CD14-positive monocyte (primary cell): ENCODE measurements around the gene GPR17. TPM values are rescaled to one million over a fixed set of nuclear protein-coding genes. Genes with fewer than 3 reads are reported as not detected.
A peak's percentile ranks its signal among the peaks of the same experiment; 100 is the strongest.

ENCODE experiments used
- DNase-seq, 3 donors: peaks; one replicate each; pipeline ENCODE4 v3.0.0-alpha.2; 2011 to 2022
- H2AFZ ChIP-seq: 2 replicates; pipeline ENCODE4 v1.6.0; 2012; ENCODE audit warnings: mild to moderate bottlenecking, low read depth, low read length, inconsistent platforms; ENCODE audit not compliant: insufficient read depth, poor library complexity, severe bottlenecking
- H3K27ac ChIP-seq, 2 donors: 1 replicate in 1 of 2; 2 replicates in 1 of 2; pipeline ENCODE4 v1.5.1; 2012 to 2013; ENCODE audit warnings: low read length in 2 of 2, control low read depth in 1 of 2, inconsistent platforms in 1 of 2, low read depth in 1 of 2, mild to moderate bottlenecking in 1 of 2
- H3K27me3 ChIP-seq, 2 donors: one replicate each; pipeline versions ENCODE4 v1.6.0 to v1.6.1; 2011 to 2013; ENCODE audit warnings: low read length in 2 of 2; ENCODE audit not compliant: control insufficient read depth in 2 of 2, insufficient read depth in 2 of 2
- H3K36me3 ChIP-seq, 2 donors: replicated peaks in 1 of 2; 1 replicate in 1 of 2; 2 replicates in 1 of 2; pipeline versions ENCODE4 v1.5.1 to v1.6.1; 2012 to 2013; ENCODE audit warnings: low read length in 2 of 2, control low read depth in 1 of 2, inconsistent platforms in 1 of 2, mild to moderate bottlenecking in 1 of 2; ENCODE audit not compliant: insufficient read depth in 2 of 2, control insufficient read depth in 1 of 2
- H3K4me1 ChIP-seq, 2 donors: 1 replicate in 1 of 2; 2 replicates in 1 of 2; pipeline versions ENCODE4 v1.5.1 to v1.6.1; 2012 to 2013; ENCODE audit warnings: low read length in 2 of 2, control low read depth in 1 of 2, inconsistent platforms in 1 of 2, mild to moderate bottlenecking in 1 of 2, moderate library complexity in 1 of 2; ENCODE audit not compliant: insufficient read depth in 2 of 2, control insufficient read depth in 1 of 2
- H3K4me2 ChIP-seq: replicated peaks from 2 replicates; pipeline ENCODE3; 2012; ENCODE audit warnings: low read length, moderate library complexity, mild to moderate bottlenecking; ENCODE audit not compliant: poor library complexity, severe bottlenecking; ENCODE audit errors: extremely low read depth
- H3K4me3 ChIP-seq, 3 experiments: fragments of 200-600 bp in 1 of 3; sonication (generic) in 1 of 3; replicated peaks in 1 of 3; 1 replicate in 2 of 3; 2 replicates in 1 of 3; pipeline ENCODE4 v1.5.1; 2011 to 2013; ENCODE audit warnings: low read length in 3 of 3, mild to moderate bottlenecking in 3 of 3, control low read depth in 2 of 3, low read depth in 2 of 3, inconsistent platforms in 1 of 3, moderate library complexity in 1 of 3
- H3K79me2 ChIP-seq: 2 replicates; pipeline ENCODE4 v1.6.0; 2012; ENCODE audit warnings: mild to moderate bottlenecking, control low read depth, inconsistent platforms, low read length, moderate library complexity; ENCODE audit not compliant: insufficient read depth
- H3K9ac ChIP-seq: 2 replicates; pipeline ENCODE4 v1.6.0; 2017; ENCODE audit warnings: low read length, mild to moderate bottlenecking; ENCODE audit not compliant: insufficient read depth, poor library complexity, severe bottlenecking
- H3K9me3 ChIP-seq, 2 donors: replicated peaks in 1 of 2; 1 replicate in 1 of 2; 2 replicates in 1 of 2; pipeline versions ENCODE4 v1.5.1 to v1.6.1; 2012 to 2013; ENCODE audit warnings: low read length in 2 of 2, control low read depth in 1 of 2; ENCODE audit not compliant: control insufficient read depth in 1 of 2, insufficient read depth in 1 of 2
- H4K20me1 ChIP-seq: 2 replicates; pipeline ENCODE4 v1.6.0; 2012; ENCODE audit warnings: mild to moderate bottlenecking, low read length, control low read depth, moderate library complexity; ENCODE audit not compliant: insufficient read depth
- H3K27ac Mint-ChIP-seq, 7 donors: one replicate each; pipeline ENCODE4 v1.8.0; 2020; ENCODE audit warnings: mild to moderate bottlenecking in 7 of 7, mixed read lengths in 7 of 7, moderate library complexity in 6 of 7, inconsistent platforms in 2 of 7
- H3K27me3 Mint-ChIP-seq, 3 donors: one replicate each; pipeline ENCODE4 v1.8.0; 2021 to 2022; ENCODE audit warnings: low read depth in 3 of 3, mild to moderate bottlenecking in 3 of 3, mixed read lengths in 3 of 3, moderate library complexity in 3 of 3, inconsistent platforms in 1 of 3
- H3K36me3 Mint-ChIP-seq, 2 donors: one replicate each; pipeline ENCODE4 v1.8.0; 2020; ENCODE audit warnings: mixed read lengths in 2 of 2, inconsistent platforms in 1 of 2, mild to moderate bottlenecking in 1 of 2
- H3K4me1 Mint-ChIP-seq: one replicate; pipeline ENCODE4 v1.8.0; 2020; ENCODE audit warnings: mild to moderate bottlenecking, mixed read lengths
- H3K4me3 Mint-ChIP-seq, 2 donors: one replicate each; pipeline ENCODE4 v1.8.0; 2020; ENCODE audit warnings: mild to moderate bottlenecking in 2 of 2, mixed read lengths in 2 of 2, moderate library complexity in 1 of 2
- H3K9me3 Mint-ChIP-seq, 7 donors: one replicate each; pipeline ENCODE4 v1.8.0; 2020 to 2022; ENCODE audit warnings: mixed read lengths in 7 of 7, mild to moderate bottlenecking in 6 of 7, moderate library complexity in 6 of 7, inconsistent platforms in 2 of 7
- CTCF ChIP-seq: fragments of 200-600 bp; IDR thresholded peaks from one replicate; pipeline ENCODE4 v1.8.0; 2022; ENCODE audit warnings: antibody characterized with exemption, mild to moderate bottlenecking
- WGBS: methylation state at CpG from one replicate; pipeline ENCODE4 v1.1.5; 2013; ENCODE audit warnings: missing lambda C conversion rate; ENCODE audit not compliant: insufficient coverage; 5-methylcytosine and 5-hydroxymethylcytosine counted together
- intact Hi-C, 2 donors: fragments of 100-400 bp; cut with micrococcal nuclease; formaldehyde crosslinking; loops; one replicate each; pipeline versions ENCODE4 v1.15.0 to v1.15.1; 2023
- polyA plus RNA-seq, 3 donors: library from polyadenylated mRNA; depleted of rRNA in 1 of 3; unstranded in 2 of 3; stranded (reverse) in 1 of 3; fragments of 300-500 nt in 2 of 3; fragments of >200 nt in 1 of 3; fragmentation: Illumina TruSeq in 2 of 3; gene quantifications; 1 replicate in 2 of 3; 2 replicates in 1 of 3; pipeline ENCODE4 v1.2.3, GENCODE V29; 2012 to 2021

GPR17 gene
- polyA plus RNA-seq, 3 donors: 0.07 TPM; not detected in 2

- Mint-ChIP-seq H3K4me1 (peaks cover 34% of the 10 kb centered on the region), H3K27ac (no peak overlapping the region), H3K27me3 (no peaks in the 10 kb centered on the region), H3K4me3 (no peak overlapping the region), H3K9me3 (no peaks in the 10 kb centered on the region), H3K36me3 (no peaks in the 10 kb centered on the region)
- Histone ChIP-seq H2AFZ (peak overlapping the region; percentile 72), H3K4me2 (peak overlapping the region; percentile 31), H3K9me3 (no peaks in the 10 kb centered on the region), H3K27me3 (no peaks in the 10 kb centered on the region), H3K4me3 (no peak overlapping the region), H3K36me3 (no peaks in the 10 kb centered on the region), H3K9ac (no peak overlapping the region), H3K27ac (no peak overlapping the region), H4K20me1 (no peaks in the 10 kb centered on the region), H3K79me2 (no peaks in the 10 kb centered on the region), H3K4me1 (peaks cover 32 to 49% of the 10 kb centered on the region in 2 donors)
- 20% methylated on average over 15 of the region's 25 CpGs for WGBS
- DNase-seq: no peak
- no peak for TF ChIP-seq CTCF
- intact Hi-C loops: no loop called here
Observed at GRCh38 chr2:127641846-127642507, 4.0 kb upstream of the GPR17 start.

- no peaks in the 10 kb centered on the region for H3K9me3 Mint-ChIP-seq
- Histone ChIP-seq H3K4me3 (no peak overlapping the region), H3K4me2 (no peak overlapping the region), H3K79me2 (no peaks in the 10 kb centered on the region), H4K20me1 (no peaks in the 10 kb centered on the region), H3K4me1 (peaks cover 25 to 44% of the 10 kb centered on the region in 2 donors), H3K9me3 (no peaks in the 10 kb centered on the region), H2AFZ (no peak overlapping the region), H3K27me3 (no peaks in the 10 kb centered on the region), H3K9ac (no peak overlapping the region), H3K27ac (no peak overlapping the region), H3K36me3 (no peaks in the 10 kb centered on the region)
- H3K36me3 Mint-ChIP-seq: no peaks in the 10 kb centered on the region
- peaks cover 0 to 2% (median 0%) of the 10 kb centered on the region in 3 donors for H3K27me3 Mint-ChIP-seq
- H3K4me3 Mint-ChIP-seq: no peak overlapping the region
- H3K4me1 Mint-ChIP-seq: peaks cover 35% of the 10 kb centered on the region
- intact Hi-C loops: no loop called here
- H3K27ac Mint-ChIP-seq: no peak overlapping the region
- no peak for DNase-seq
- TF ChIP-seq CTCF: no peak
- WGBS: 99% methylated on average over 10 of the region's 17 CpGs
Observed at GRCh38 chr2:127642706-127643438, 3.1 kb upstream of the GPR17 start.
